Measurements from ENCODE around the gene FBXL5. TPM values are rescaled to one million over a fixed set of nuclear protein-coding genes. Genes with fewer than 3 reads are reported as not detected.

FBXL5 gene
- total and polyA plus RNA-seq, 2 donors from 2014 or later: 95.3 to 98.4 TPM

GRCh38 chr4:15600176-15600575 is 55.0 kb downstream of the FBXL5 start:
- H3K27me3 ChIP-seq (ENCODE audit: control insufficient read depth, insufficient read depth, low read length): no peaks in the 10 kb centered on the region
- no peak overlapping the region for H3K9ac ChIP-seq (ENCODE audit: low read length in 3 of 3)
- no peaks in the 10 kb centered on the region for H3K4me1 ChIP-seq (ENCODE audit: control insufficient read depth in 2 of 3, insufficient read depth in 2 of 3, low read depth in 1 of 3, low read length in 3 of 3)
- no peaks in the 10 kb centered on the region for H3K9me3 ChIP-seq (ENCODE audit: control insufficient read depth in 2 of 3, insufficient read depth in 1 of 3, low read length in 3 of 3)
- FAIRE-seq: no peak
- H3K4me3 ChIP-seq (ENCODE audit: low read length in 3 of 3): no peak overlapping the region
- no peak for TF ChIP-seq CTCF (IDR thresholded peaks at IDR 0.05; ENCODE audit: borderline replicate concordance, extremely low read depth, insufficient read depth)
- no peak overlapping the region for H3K27ac ChIP-seq (ENCODE audit: low read depth in 2 of 2, low read length in 2 of 2)
- H3K36me3 ChIP-seq (ENCODE audit: control insufficient read depth in 2 of 3, insufficient read depth in 3 of 3, low read length in 3 of 3): peaks cover 5 to 31% (median 18%) of the 10 kb centered on the region in 3 donors
- intact Hi-C loops (cut with DNase I): no loop called here
- no peak for DNase-seq

GRCh38 chr4:15598644-15599043 is 56.5 kb downstream of the FBXL5 start:
- intact Hi-C loops (cut with DNase I): no loop called here
- H3K27ac ChIP-seq (ENCODE audit: low read depth in 2 of 2, low read length in 2 of 2): no peak overlapping the region
- H3K36me3 ChIP-seq (ENCODE audit: control insufficient read depth in 2 of 3, insufficient read depth in 3 of 3, low read length in 3 of 3): peaks cover 5 to 29% (median 15%) of the 10 kb centered on the region in 3 donors
- FAIRE-seq (no peak), DNase-seq (no peak)
- no peaks in the 10 kb centered on the region for H3K4me1 ChIP-seq (ENCODE audit: control insufficient read depth in 2 of 3, insufficient read depth in 2 of 3, low read depth in 1 of 3, low read length in 3 of 3)
- H3K9me3 ChIP-seq (ENCODE audit: control insufficient read depth in 2 of 3, insufficient read depth in 1 of 3, low read length in 3 of 3): no peaks in the 10 kb centered on the region
- H3K27me3 ChIP-seq (ENCODE audit: control insufficient read depth, insufficient read depth, low read length): no peaks in the 10 kb centered on the region
- no peak overlapping the region for H3K9ac ChIP-seq (ENCODE audit: low read length in 3 of 3)
- H3K4me3 ChIP-seq (ENCODE audit: low read length in 3 of 3): no peak overlapping the region
- no peak for TF ChIP-seq CTCF (IDR thresholded peaks at IDR 0.05; ENCODE audit: borderline replicate concordance, extremely low read depth, insufficient read depth)

GRCh38 chr4:15592799-15593198 is 62.4 kb downstream of the FBXL5 start:
- intact Hi-C loops (cut with DNase I): no loop called here
- Histone ChIP-seq H3K4me3 (ENCODE audit: low read length in 3 of 3) (no peak overlapping the region), H3K9me3 (ENCODE audit: control insufficient read depth in 2 of 3, insufficient read depth in 1 of 3, low read length in 3 of 3) (no peaks in the 10 kb centered on the region), H3K9ac (ENCODE audit: low read length in 3 of 3) (no peak overlapping the region), H3K27ac (ENCODE audit: low read depth in 2 of 2, low read length in 2 of 2) (no peak overlapping the region), H3K36me3 (ENCODE audit: control insufficient read depth in 2 of 3, insufficient read depth in 3 of 3, low read length in 3 of 3) (peaks cover 2 to 8% (median 2%) of the 10 kb centered on the region in 3 donors), H3K27me3 (ENCODE audit: control insufficient read depth, insufficient read depth, low read length) (no peaks in the 10 kb centered on the region), H3K4me1 (ENCODE audit: control insufficient read depth in 2 of 3, insufficient read depth in 2 of 3, low read depth in 1 of 3, low read length in 3 of 3) (no peaks in the 10 kb centered on the region)
- no peak for FAIRE-seq
- DNase-seq: no peak
- no peak for TF ChIP-seq CTCF (IDR thresholded peaks at IDR 0.05; ENCODE audit: borderline replicate concordance, extremely low read depth, insufficient read depth)

- no peak overlapping the region for H3K9ac ChIP-seq (ENCODE audit: low read length in 3 of 3)
- H3K36me3 ChIP-seq (ENCODE audit: control insufficient read depth in 2 of 3, insufficient read depth in 3 of 3, low read length in 3 of 3): peaks cover 0 to 7% (median 2%) of the 10 kb centered on the region in 3 donors
- no peaks in the 10 kb centered on the region for H3K27me3 ChIP-seq (ENCODE audit: control insufficient read depth, insufficient read depth, low read length)
- FAIRE-seq (no peak), DNase-seq (no peak)
- no peaks in the 10 kb centered on the region for H3K9me3 ChIP-seq (ENCODE audit: control insufficient read depth in 2 of 3, insufficient read depth in 1 of 3, low read length in 3 of 3)
- intact Hi-C loops (cut with DNase I): no loop called here
- no peak overlapping the region for H3K4me3 ChIP-seq (ENCODE audit: low read length in 3 of 3)
- no peaks in the 10 kb centered on the region for H3K4me1 ChIP-seq (ENCODE audit: control insufficient read depth in 2 of 3, insufficient read depth in 2 of 3, low read depth in 1 of 3, low read length in 3 of 3)
- H3K27ac ChIP-seq (ENCODE audit: low read depth in 2 of 2, low read length in 2 of 2): no peak overlapping the region
- no peak for TF ChIP-seq CTCF (IDR thresholded peaks at IDR 0.05; ENCODE audit: borderline replicate concordance, extremely low read depth, insufficient read depth)
Observed at GRCh38 chr4:15587649-15588048, 67.5 kb downstream of the FBXL5 start.
